Measurements from ENCODE around the gene TTC9B. TPM values are rescaled to one million over a fixed set of nuclear protein-coding genes. Genes with fewer than 3 reads are reported as not detected.

The TTC9B gene
- total RNA-seq, 1 donor from 2014 or later, result not detected

DNA sequence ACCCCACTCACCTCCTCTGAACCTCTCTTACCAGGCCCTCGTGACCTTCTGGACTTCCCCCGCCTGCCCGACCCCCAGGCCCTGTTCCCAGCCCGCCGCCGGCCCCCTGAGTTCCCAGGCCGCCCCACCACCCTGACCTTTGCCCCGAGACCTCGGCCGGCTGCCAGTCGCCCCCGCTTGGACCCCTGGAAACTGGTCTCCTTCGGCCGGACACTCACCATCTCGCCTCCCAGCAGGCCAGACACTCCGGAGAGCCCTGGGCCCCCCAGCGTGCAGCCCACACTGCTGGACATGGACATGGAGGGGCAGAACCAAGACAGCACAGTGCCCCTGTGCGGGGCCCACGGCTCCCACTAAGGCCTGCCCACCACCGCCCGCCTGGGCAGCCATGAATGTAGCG, 3.2 kb downstream of the TTC9B start:
- no peak for DNase-seq (ENCODE audit: extremely low spot score, unreplicated experiment)
- H3K27ac Mint-ChIP-seq (ENCODE audit: unreplicated experiment), result no peak overlapping the region
- H3K36me3 Mint-ChIP-seq (ENCODE audit: unreplicated experiment), result peaks cover 9% of the 10 kb centered on the region
- no peak for TF ChIP-seq CTCF (IDR thresholded peaks at IDR 0.05)
- peaks cover 6% of the 10 kb centered on the region for H3K4me1 Mint-ChIP-seq (ENCODE audit: unreplicated experiment)
- no peak overlapping the region for H3K4me3 Mint-ChIP-seq (ENCODE audit: unreplicated experiment)
- H3K27me3 Mint-ChIP-seq (ENCODE audit: unreplicated experiment), result peaks cover 18% of the 10 kb centered on the region
- no peaks in the 10 kb centered on the region for H3K9me3 Mint-ChIP-seq (ENCODE audit: unreplicated experiment)

GRCh38 chr19:40213882-40214570, 4.2 kb downstream of the TTC9B start:
- no peaks in the 10 kb centered on the region for H3K9me3 Mint-ChIP-seq (ENCODE audit: unreplicated experiment)
- H3K4me3 Mint-ChIP-seq (ENCODE audit: unreplicated experiment), result no peak overlapping the region
- no peak for TF ChIP-seq CTCF (IDR thresholded peaks at IDR 0.05)
- peaks cover 18% of the 10 kb centered on the region for H3K27me3 Mint-ChIP-seq (ENCODE audit: unreplicated experiment)
- DNase-seq (ENCODE audit: extremely low spot score, unreplicated experiment), result no peak
- H3K27ac Mint-ChIP-seq (ENCODE audit: unreplicated experiment), result no peak overlapping the region
- peaks cover 11% of the 10 kb centered on the region for H3K36me3 Mint-ChIP-seq (ENCODE audit: unreplicated experiment)
- H3K4me1 Mint-ChIP-seq (ENCODE audit: unreplicated experiment), result peaks cover 2% of the 10 kb centered on the region

GRCh38 chr19:40213251-40213829, 4.8 kb downstream of the TTC9B start:
- no peak overlapping the region for H3K4me3 Mint-ChIP-seq (ENCODE audit: unreplicated experiment)
- peaks cover 13% of the 10 kb centered on the region for H3K36me3 Mint-ChIP-seq (ENCODE audit: unreplicated experiment)
- H3K27ac Mint-ChIP-seq (ENCODE audit: unreplicated experiment), result no peak overlapping the region
- no peak for TF ChIP-seq CTCF (IDR thresholded peaks at IDR 0.05)
- no peaks in the 10 kb centered on the region for H3K9me3 Mint-ChIP-seq (ENCODE audit: unreplicated experiment)
- DNase-seq (ENCODE audit: extremely low spot score, unreplicated experiment), result no peak
- peaks cover 1% of the 10 kb centered on the region for H3K4me1 Mint-ChIP-seq (ENCODE audit: unreplicated experiment)
- peaks cover 18% of the 10 kb centered on the region for H3K27me3 Mint-ChIP-seq (ENCODE audit: unreplicated experiment)

GRCh38 chr19:40210889-40211288, 7.3 kb downstream of the TTC9B start:
- Mint-ChIP-seq H3K4me3 (ENCODE audit: unreplicated experiment) (no peak overlapping the region), H3K36me3 (ENCODE audit: unreplicated experiment) (peaks cover 13% of the 10 kb centered on the region), H3K9me3 (ENCODE audit: unreplicated experiment) (no peaks in the 10 kb centered on the region), H3K27ac (ENCODE audit: unreplicated experiment) (no peak overlapping the region), H3K27me3 (ENCODE audit: unreplicated experiment) (peaks cover 4% of the 10 kb centered on the region), H3K4me1 (ENCODE audit: unreplicated experiment) (no peaks in the 10 kb centered on the region)
- DNase-seq (ENCODE audit: extremely low spot score, unreplicated experiment), result no peak
- TF ChIP-seq CTCF (IDR thresholded peaks at IDR 0.05), result no peak

DNA sequence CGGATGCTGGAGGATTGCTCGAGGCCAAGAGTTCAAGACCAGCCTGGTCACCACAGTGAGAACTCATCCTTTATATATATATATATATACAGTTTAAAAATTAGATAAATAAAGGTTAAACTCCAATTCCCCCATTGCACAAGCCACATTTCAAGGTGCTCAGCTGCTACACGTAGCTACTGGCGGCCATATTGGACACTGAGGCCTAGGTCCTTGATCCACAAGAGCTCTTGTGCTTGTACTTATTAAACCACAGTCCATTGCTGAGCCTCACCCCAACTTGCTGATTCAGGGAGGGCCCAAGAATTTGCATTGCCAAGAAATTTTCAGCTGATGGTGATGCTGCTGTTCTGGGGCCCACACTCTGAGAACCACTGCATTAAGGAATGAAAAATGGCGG, 9.6 kb downstream of the TTC9B start:
- Mint-ChIP-seq H3K36me3 (ENCODE audit: unreplicated experiment) (peaks cover 23% of the 10 kb centered on the region), H3K4me3 (ENCODE audit: unreplicated experiment) (no peak overlapping the region), H3K4me1 (ENCODE audit: unreplicated experiment) (no peaks in the 10 kb centered on the region), H3K9me3 (ENCODE audit: unreplicated experiment) (no peaks in the 10 kb centered on the region), H3K27me3 (ENCODE audit: unreplicated experiment) (no peaks in the 10 kb centered on the region), H3K27ac (ENCODE audit: unreplicated experiment) (no peak overlapping the region)
- TF ChIP-seq CTCF (IDR thresholded peaks at IDR 0.05), result no peak
- no peak for DNase-seq (ENCODE audit: extremely low spot score, unreplicated experiment)

All from osteocyte (in vitro differentiated cells).